GM18508 (cell line): ENCODE data around the gene FBXO10.
"Not testable (repeated sequence)": the region's sequence is repeated elsewhere in the genome, so short reads cannot be mapped to it uniquely, and the experiment has no call there.

Experiments used
- ATAC-seq: cut with Tn5 transposase; IDR thresholded peaks from one replicate; pipeline ENCODE4 v1.9.1; 2021; ENCODE audit warnings: moderate number of reproducible peaks; ENCODE audit not compliant: insufficient read depth, unreplicated experiment

The FBXO10 gene

DNA sequence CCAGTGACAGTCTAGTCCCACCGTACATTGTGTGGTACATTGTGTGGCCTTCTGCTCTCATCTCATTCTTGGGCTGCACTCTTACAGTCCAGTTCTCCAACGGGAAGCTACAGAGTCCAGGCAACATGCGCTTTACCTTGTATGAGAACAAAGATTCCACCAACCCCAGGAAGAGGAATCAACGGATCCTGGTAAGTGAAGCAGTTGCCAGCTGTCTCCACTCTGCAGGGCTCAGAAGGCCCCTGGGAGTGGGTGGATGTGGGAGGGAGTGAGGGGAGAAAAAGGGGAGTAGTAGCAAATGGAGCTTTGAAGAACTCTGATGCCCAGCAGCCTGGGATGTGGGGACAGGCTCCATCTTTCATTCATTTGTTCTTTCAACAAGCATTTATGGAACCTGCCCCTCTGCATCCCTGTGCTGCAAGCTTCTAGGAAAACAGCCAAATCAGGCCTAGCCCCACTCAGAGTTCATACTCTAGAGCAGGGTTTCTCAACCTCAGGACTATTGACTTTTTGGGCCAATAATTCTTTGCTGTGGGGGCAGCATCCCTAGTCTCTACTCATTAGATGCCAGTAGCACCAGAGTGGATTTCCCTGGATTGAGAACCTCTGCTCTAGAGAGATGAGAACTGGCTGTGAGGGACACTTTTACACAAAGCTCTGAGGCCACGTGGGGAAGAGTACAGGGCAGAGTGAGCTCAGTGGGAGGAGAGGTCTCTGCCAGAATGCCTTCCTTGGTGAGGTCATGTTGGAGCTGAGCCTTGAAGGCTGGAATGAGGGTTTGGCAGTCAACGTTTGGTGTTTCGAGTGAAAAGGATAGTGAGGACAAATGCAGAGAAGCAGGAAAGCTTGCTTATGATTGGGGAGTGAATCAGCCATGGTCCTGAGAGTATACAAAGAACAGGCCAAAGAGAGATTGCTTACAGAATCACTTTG is 89.3 kb downstream of the FBXO10 start:
- no peak for ATAC-seq

DNA sequence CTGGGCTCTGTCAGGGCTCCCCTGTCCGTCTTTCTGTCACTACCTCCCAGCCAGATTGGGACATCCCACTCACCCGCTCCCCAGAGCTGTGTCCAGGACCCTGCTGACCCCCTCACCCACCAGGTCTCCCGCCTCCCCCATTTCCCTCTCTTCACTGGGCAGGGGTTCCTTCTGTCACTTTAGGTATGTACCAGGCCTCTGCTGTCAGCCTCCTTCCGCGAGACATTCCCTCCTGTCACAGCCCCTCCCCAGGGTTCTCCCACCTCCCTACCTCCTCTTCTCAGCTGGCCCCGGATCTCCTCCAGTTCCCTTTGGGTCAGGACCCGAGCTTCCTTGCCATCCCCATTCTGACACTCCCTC is 89.9 kb downstream of the FBXO10 start:
- no peak for ATAC-seq

DNA sequence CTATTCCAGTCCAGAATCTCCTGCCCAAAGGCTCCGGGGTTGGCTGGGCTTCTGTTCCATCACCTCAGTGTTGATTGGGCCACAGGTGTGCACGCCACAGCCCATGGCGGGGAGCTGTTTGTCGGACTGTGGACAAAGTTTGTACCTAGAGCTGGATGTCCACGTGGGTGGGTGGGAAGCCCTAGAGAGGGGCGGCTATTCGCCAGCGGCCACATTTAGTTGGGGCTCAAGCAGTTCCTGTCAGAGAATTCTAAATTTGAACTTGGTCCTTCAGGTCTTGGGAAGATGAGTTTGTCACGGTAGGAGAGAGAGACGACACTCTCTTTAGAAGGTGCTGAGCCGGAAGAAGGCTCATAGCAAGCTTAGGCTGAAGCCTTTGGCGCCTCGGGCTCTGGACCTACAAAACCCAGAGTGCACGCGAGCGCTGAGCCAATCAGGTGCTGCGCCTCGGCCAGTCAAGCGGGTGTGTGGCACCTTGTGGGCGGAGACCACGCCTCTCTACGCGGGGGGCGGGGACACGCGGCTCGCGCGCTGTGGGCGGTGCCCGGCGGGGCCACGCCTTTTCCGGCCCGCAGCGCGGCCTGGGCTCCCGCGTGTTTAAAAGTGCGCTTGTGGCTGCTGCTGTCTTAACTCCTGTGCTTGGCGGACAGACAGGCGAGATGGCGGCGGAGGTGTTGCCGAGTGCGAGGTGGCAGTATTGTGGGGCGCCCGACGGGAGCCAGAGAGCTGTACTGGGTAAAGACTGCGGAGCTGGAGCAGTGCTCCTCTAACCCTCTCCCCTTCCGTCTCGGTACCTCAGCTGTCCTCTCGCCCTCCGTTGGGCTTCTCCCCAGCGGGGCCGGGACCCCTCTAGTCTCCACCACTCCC is 90.6 kb downstream of the FBXO10 start, which contains the start of gene POLR1E:
Gene POLR1E (plus strand): TSS at position 560 of the 867 bp plus-strand sequence. CDS start 100 bp downstream, at position 660.
- peak; percentile 88 for ATAC-seq

DNA sequence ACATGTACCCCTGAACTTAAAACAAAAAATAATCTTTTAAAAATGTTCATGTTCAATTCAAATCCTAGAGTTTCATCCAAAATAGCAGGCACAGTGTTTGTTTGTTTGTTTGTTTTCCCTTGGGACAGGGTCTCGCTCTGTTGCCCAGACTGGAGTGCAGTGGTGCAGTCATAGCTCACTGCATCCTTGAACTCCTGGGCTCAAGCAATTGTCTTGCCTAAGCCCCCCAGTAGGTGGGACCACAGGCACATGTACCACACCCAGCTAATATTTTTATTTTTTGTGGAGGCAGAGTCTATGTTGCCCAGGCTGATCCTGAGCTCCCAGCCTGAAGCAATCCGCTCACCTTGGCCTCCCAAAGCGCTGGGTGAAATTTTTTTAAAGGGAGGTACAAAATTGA is 95.4 kb downstream of the FBXO10 start:
- ATAC-seq = no peak

DNA sequence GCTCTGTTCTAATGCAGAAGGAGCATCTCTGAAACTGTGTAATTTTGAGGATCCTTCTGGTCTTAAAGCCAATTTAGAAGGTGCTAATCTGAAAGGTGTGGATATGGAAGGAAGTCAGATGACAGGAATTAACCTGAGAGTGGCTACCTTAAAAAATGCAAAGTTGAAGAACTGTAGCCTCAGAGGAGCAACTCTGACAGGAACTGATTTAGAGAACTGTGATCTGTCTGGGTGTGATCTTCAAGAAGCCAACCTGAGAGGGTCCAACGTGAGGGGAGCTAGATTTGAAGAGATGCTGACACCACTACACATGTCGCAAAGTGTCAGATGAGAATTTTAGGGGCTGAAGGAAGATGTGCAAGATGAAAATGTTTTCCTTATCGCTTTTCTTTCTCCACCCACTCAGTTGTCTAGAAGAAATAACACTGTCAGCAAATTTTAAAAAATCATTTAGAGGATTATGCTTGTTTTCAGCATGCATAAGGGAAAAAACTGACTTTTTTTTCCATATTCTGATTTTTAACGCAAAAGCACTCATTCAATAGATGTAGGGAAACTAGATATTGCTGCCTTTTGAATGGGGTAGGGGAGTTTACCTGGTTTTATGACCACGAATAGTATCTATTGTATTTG is 98.1 kb downstream of the FBXO10 start:
- not testable (repeated sequence) for ATAC-seq

DNA sequence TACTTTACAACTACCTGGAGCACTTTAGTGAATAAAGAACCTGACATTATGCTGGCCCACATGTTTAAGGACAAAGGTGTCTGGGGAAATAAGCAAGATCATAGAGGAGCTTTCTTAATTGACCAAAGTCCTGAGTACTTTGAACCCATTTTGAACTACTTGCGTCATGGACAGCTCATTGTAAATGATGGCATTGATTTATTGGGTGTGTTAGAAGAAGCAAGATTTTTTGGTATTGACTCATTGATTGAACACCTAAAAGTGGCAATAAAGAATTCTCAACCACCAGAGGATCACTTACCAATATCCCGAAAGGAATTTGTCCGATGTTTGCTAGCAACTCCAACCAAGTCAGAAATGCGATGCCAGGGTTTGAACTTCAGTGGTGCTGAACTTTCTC is 98.7 kb downstream of the FBXO10 start:
- not testable (repeated sequence) for ATAC-seq

DNA sequence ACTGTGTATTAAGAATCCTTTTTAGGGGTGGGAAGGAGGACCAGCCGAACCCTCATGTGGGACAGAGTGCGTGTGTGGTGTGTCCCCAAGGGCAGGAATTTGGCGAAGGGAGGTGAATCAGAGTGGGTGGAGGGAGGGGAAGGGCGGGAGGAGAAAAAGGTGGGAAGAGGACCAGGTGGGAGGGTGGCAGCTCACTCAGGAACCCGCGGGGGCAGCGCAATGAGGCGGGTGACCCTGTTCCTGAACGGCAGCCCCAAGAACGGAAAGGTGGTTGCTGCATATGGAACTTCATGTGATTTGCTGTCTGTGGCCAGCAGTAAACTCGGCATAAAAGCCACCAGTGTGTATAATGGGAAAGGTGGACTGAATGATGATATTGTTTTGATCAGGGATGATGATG is 99.2 kb downstream of the FBXO10 start:
- no peak for ATAC-seq

DNA sequence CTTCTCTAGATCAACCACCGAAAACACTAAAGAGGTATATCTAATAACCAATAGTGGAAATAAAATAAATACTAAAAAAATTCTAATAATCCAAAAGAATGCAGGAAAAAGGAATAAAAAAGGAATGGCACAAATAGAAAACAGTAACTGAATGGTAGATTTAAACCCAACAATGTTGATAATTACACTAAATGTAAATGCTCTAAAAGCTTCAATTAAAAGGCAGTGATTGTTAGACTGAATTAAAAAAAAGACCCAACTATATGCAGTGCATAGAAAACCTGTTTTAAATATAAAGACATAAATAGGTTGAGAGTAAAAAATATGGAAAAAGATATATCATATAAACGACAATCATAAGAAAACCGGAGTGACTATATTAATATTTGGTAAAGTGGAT is 101.7 kb downstream of the FBXO10 start:
- ATAC-seq = no peak

DNA sequence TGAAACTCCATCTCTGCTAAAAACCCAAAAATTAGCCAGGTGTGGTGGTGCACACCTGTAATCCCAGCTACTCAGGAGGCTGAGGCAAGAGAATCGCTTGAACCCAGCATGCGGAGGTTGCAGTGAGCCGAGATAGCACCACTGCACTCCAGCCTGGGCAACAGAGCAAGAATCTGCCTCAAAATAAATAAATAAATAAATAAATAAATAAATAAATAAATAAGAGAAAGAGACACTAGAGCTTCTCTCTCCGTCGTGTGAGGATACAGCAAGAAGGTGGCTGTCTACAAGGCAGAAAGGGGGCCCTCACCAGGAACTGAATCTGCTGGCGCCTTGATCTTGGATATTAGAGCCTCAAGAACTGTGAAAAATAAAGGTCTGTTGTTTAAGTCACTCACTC is 102.2 kb downstream of the FBXO10 start:
- ATAC-seq = not testable (repeated sequence)

DNA sequence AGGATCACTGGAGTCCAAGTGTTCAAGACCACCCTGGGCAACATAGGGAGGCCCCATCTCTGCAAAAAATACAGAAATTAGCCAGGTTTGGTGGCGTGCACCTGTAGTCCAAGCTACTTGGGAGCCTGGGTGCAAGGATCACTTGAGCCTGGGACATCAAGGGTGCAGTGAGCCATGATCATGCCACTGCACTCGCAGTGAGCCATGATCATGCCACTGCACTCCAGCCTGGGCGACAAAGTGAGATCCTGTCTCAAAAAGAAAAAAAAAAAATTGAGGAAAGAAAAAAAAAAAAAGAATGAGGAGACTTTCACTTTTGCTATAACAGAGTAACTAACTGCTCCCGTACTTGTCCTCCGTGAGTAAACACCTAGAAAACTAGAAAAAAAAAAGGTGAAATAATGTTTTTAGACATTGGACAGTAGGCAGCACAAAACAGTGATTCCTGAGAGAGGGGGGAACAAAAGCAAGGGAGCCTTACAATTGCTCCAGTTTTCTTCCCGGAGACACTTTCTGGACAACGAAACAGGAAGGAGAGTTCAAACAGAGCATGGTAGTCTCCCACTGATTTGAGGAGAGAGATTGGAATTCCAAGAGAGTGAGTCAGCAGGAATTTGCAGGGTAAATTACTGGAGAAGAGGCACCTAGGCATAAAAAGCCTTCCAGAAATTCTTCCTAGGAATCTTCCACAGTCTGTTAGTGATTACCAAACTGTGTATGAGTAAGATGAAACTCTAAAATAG is 104.1 kb downstream of the FBXO10 start:
- no peak for ATAC-seq

DNA sequence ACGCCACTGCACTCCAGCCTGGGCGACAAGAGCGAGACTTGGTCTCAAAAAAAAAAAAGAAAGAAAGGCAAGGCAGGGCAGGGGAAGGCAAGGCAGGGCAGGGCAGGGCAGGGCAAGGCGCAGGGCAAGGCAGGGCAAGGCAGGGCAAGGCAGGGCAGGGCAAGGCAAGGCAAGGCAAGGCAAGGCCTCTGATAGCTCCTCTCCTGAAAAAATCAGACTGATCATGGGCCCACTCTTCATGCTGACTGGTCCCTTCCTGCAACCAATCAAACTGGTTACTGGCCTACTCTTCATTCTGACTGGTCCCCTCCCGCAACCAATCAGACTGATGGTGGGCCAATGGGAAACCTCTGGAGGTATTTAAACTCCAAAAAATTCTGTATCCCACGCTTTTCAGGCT is 107.6 kb downstream of the FBXO10 start:
- ATAC-seq = no peak

DNA sequence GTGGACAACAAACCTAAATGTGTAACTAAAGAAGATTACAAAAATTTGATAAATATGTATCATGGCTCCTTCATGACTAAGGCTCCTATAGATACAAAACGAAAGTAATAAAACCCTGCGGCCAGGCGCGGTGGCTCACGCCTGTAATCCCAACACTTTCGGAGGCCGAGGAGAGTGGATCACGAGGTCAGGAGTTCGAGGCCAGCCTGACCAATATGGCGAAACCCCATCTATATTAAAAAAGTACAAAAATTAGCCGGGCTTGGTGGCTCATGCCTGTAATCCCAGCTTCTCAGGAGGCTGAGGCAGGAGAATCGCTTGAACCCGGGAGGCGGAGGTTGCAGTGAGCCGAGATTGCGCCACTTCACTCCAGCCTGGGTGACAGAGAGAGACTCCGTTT is 108.7 kb downstream of the FBXO10 start:
- not testable (repeated sequence) for ATAC-seq

DNA sequence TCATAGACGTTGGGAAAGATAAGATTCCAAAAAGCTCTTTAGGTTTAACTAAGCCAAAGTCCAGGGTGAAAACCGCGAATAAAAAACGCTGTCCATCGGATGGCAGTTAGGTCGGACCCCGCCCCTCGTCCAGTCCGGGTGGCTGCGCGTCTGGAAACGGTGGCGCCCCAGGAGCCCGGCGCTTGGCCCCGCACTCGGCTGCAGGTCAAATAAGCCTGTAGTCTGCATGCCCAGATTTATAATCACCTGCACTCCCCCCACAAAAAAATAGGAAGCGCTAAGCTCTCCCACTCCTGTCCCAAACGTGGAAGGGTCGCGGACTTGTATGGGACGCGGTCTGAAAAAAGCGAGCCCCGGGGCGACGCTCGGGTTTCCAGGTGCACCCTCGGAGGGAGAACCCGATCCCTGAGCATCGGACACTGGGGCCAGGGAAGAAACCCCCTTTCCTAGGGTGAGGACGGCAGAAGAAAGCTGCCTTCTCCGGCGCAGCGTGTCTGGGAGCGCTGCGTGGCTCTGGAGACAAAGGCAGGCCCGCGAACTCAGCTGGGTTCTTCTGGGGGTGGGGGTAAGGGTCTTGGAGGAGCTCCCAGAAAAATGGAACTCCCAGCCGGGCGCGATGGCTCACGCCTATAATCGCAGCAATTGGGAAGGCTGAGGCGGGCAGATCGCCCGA is 110.0 kb downstream of the FBXO10 start:
- ATAC-seq = no peak

DNA sequence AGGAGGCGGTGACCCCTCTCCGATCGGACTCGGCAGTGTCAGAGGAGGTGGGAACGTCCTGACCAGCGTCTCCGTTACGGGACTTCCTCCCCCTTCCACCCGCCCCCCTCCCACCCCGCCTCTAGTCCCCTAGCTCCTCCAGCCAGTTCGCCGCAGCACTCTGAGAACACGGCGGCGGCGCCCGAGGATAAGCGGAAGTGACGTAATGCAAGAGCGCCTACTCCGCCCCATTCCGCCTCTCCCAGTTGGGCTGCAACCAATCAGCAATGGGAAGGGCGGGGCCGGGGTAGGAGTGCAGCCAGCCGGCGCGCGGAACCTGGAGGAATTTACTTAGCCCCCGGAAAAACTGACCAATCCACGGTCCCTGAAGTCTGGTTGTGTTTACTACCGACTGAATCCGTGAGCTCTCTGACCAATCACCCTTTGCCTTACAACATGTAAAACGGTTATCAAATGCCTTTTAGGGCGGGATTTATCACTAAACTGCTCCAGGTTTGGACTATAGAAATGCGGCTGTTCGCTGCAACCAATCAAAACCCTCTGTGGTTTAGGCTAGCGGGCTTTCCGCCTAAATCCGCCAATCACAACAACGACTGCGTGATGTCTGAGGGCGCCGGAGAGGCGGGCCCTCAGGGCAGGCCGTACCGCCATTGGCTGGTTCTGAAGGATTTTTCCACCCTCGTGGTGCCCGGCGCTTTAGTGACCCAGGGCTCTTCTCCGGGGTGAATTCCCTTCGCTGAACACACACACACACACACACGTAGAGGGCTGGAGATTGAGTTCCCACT is 110.7 kb downstream of the FBXO10 start, which contains the start of gene ZBTB5:
Gene ZBTB5 (minus strand): TSS at position 202 of the 788 bp plus-strand sequence. CDS start 22,899 bp downstream, outside the sequence.
- peak; percentile 85 for ATAC-seq

DNA sequence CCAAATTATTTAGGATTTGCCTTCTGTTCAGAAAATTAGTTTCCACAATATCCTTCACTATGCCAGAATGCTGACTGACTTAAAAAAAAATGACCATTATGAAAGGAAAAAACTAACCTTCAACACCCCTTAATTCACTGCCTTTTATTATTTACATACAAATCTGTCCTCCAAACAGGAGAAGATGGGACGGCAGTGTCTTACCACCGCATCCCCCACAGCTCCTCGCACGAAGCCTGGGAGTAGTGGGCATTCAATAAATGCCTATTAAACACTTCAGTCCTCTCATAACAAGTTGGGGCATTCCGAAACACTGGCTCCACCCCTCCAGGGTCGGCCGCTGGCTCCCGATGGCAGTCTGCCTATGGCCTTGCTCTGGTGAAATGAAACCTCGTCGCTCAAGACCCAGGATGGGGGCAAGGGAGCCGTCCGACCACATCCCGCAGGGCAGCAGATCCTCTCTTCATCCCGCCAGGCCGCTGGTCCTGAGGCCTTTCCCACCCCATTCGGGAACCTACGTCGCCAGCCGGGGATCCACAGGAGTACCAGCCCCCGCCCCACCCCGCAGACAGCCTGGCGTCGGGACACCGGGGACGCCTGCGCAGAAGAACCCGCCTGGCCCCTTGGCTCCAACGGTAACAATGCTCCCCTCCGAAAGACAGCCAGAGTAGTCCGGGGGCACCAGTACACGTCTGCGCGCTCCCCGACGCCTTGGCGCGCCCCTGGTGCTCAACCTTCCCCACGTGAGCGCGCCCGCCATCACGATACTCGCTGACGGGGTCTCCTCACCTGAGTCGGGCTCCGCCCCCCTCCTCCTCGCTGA is 111.5 kb downstream of the FBXO10 start:
- peak; percentile 14 for ATAC-seq

DNA sequence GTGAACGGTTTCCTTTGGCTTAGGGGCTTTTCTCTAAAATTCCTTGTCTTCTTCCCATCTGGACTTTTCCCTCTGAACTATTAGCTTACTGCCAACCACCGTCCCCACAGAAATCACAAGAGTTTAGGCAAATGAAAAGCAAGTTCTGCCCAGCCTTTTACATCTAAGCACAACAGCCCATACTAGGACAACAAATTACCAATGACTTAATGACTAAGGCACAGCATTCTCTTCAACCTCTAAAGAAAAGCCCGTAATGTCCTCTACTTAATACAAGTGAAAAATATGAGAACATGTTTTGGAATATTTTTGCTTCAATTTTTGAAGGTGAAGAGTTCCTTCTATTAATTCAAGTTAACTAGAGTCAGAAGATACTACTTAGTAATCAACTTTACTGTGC is 112.2 kb downstream of the FBXO10 start:
- ATAC-seq = no peak
